ENCODE results near the gene KLHL40. TPM values are rescaled to one million over a fixed set of nuclear protein-coding genes. Genes with fewer than 3 reads are reported as not detected.

KLHL40 gene
- polyA plus RNA-seq, 1 donor (not counting 4 experiments of a cell fraction or from before 2014, with no cell fraction given) = not detected

DNA sequence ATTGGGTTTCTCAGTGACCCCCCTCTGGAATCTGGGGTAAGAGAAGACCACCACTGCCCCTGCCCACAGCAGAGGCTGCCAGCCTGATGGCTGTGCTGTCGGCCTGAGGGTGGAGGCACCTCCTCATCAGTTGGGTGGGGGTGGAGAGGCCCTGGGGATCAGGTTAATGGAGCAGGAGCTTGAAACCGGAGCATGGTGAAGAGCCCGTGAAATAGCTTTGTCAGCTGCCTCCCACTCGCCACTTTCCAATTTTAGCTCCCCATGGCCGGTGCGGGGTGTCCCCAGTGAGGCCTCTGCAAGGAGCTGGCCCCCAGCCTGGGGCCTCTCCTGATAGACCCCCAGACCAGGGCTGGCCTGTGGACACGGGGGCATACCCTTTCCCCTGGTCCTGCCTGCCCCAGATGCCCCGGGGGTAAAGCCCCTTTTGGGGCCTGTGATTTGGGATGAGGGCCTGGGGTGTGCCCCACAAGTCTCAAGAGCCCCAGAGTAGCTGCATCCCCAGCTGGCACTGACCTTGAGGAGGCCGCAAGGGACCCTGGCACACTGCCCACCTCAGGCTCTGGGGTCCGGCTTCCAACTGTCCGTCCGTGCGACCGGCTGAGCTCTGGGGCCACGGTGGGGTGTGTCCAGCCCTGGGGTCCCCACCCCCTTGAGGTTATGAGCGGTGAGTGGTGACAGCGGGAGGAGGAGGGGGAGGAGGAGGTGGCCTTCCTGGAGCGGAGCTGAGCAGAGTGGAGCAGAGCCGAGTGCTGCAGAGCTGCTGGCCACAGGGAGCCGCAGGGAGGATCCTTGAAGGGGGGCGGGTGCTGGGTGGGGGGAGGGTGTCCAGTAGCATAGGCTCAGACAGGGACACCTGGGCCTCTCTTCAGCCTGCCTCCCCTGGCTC is 17.0 kb downstream of the KLHL40 start, which contains the start of gene HHATL:
TSS of gene HHATL (minus strand) at position 733 of the 886 bp plus-strand sequence. CDS start 1,972 bp downstream, outside the sequence.
- dilution Hi-C loops (cut with MboI; ENCODE audit: extremely low pct_ligation_motif_present, low sequenced_read_pairs) = no loop called here
- H3K4me3 ChIP-seq (ENCODE audit: control insufficient read depth in 2 of 3, extremely low read depth in 1 of 3, insufficient read depth in 2 of 3, low read depth in 1 of 3, low read length in 3 of 3) = no peak within 1 kb of the TSS
- no peaks in the 10 kb centered on the region for H3K4me1 ChIP-seq (ENCODE audit: control insufficient read depth, extremely low read depth, insufficient read depth, low read length)
- H3K36me3 ChIP-seq (ENCODE audit: control insufficient read depth in 2 of 2, extremely low read depth in 1 of 2, insufficient read depth in 2 of 2, low read length in 2 of 2) = no peaks in the 10 kb centered on the region
- no peak for DNase-seq (ENCODE audit: low read depth, low spot score)
- no peak within 1 kb of the TSS for H3K9ac ChIP-seq (ENCODE audit: control insufficient read depth, extremely low read depth, insufficient read depth, low read length)
- H3K79me2 ChIP-seq (ENCODE audit: control insufficient read depth, insufficient read depth, low read length) = no peaks in the 10 kb centered on the region
- H3K9me1 ChIP-seq (ENCODE audit: control insufficient read depth, extremely low read depth, insufficient read depth, low read length) = no peaks in the 10 kb centered on the region
- H3K4me2 ChIP-seq (ENCODE audit: control insufficient read depth, extremely low read depth, insufficient read depth, low read depth, low read length) = no peak within 1 kb of the TSS
- peaks cover 6% of the 10 kb centered on the region for H3K27me3 ChIP-seq (ENCODE audit: control insufficient read depth, extremely low read depth, insufficient read depth, low read length)
- no peaks in the 10 kb centered on the region for H3K9me3 ChIP-seq (ENCODE audit: control insufficient read depth, low read depth, low read length)
- no peak within 1 kb of the TSS for H3K27ac ChIP-seq (ENCODE audit: control insufficient read depth, insufficient read depth, low read length)
- H2AFZ ChIP-seq (ENCODE audit: control insufficient read depth, low read length) = no peak within 1 kb of the TSS
- FAIRE-seq = no peak
- no peak for TF ChIP-seq EZH2 (IDR thresholded peaks at IDR 0.05; ENCODE audit: low read length)
- TF ChIP-seq, protein P1, sequence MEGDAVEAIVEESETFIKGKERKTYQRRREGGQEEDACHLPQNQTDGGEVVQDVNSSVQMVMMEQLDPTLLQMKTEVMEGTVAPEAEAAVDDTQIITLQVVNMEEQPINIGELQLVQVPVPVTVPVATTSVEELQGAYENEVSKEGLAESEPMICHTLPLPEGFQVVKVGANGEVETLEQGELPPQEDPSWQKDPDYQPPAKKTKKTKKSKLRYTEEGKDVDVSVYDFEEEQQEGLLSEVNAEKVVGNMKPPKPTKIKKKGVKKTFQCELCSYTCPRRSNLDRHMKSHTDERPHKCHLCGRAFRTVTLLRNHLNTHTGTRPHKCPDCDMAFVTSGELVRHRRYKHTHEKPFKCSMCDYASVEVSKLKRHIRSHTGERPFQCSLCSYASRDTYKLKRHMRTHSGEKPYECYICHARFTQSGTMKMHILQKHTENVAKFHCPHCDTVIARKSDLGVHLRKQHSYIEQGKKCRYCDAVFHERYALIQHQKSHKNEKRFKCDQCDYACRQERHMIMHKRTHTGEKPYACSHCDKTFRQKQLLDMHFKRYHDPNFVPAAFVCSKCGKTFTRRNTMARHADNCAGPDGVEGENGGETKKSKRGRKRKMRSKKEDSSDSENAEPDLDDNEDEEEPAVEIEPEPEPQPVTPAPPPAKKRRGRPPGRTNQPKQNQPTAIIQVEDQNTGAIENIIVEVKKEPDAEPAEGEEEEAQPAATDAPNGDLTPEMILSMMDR (optimal IDR thresholded peaks at IDR 0.05 in 1 of 3, IDR thresholded peaks at IDR 0.05 in 1 of 3, conservative IDR thresholded peaks at IDR 0.05 in 1 of 3; ENCODE audit: extremely low read depth in 1 of 3, insufficient read depth in 2 of 3, low read length in 3 of 3) = no peak
- peaks cover 4% of the 10 kb centered on the region for H4K20me1 ChIP-seq (ENCODE audit: control insufficient read depth, extremely low read depth, insufficient read depth, low read length)

- Histone ChIP-seq H4K20me1 (ENCODE audit: control insufficient read depth, extremely low read depth, insufficient read depth, low read length) (peaks cover 4% of the 10 kb centered on the region), H3K4me2 (ENCODE audit: control insufficient read depth, extremely low read depth, insufficient read depth, low read depth, low read length) (no peak overlapping the region), H3K79me2 (ENCODE audit: control insufficient read depth, insufficient read depth, low read length) (no peaks in the 10 kb centered on the region), H2AFZ (ENCODE audit: control insufficient read depth, low read length) (no peak overlapping the region), H3K27ac (ENCODE audit: control insufficient read depth, insufficient read depth, low read length) (no peak overlapping the region), H3K9me1 (ENCODE audit: control insufficient read depth, extremely low read depth, insufficient read depth, low read length) (no peaks in the 10 kb centered on the region), H3K27me3 (ENCODE audit: control insufficient read depth, extremely low read depth, insufficient read depth, low read length) (peaks cover 6% of the 10 kb centered on the region), H3K9ac (ENCODE audit: control insufficient read depth, extremely low read depth, insufficient read depth, low read length) (no peak overlapping the region), H3K9me3 (ENCODE audit: control insufficient read depth, low read depth, low read length) (no peaks in the 10 kb centered on the region), H3K4me3 (ENCODE audit: control insufficient read depth in 2 of 3, extremely low read depth in 1 of 3, insufficient read depth in 2 of 3, low read depth in 1 of 3, low read length in 3 of 3) (no peak overlapping the region), H3K4me1 (ENCODE audit: control insufficient read depth, extremely low read depth, insufficient read depth, low read length) (no peaks in the 10 kb centered on the region), H3K36me3 (ENCODE audit: control insufficient read depth in 2 of 2, extremely low read depth in 1 of 2, insufficient read depth in 2 of 2, low read length in 2 of 2) (no peaks in the 10 kb centered on the region)
- dilution Hi-C loops (cut with MboI; ENCODE audit: extremely low pct_ligation_motif_present, low sequenced_read_pairs) = no loop called here
- FAIRE-seq = no peak
- DNase-seq (ENCODE audit: low read depth, low spot score) = no peak
- no peak for TF ChIP-seq EZH2 (IDR thresholded peaks at IDR 0.05; ENCODE audit: low read length)
- TF ChIP-seq, protein P1 (optimal IDR thresholded peaks at IDR 0.05 in 1 of 3, IDR thresholded peaks at IDR 0.05 in 1 of 3, conservative IDR thresholded peaks at IDR 0.05 in 1 of 3; ENCODE audit: extremely low read depth in 1 of 3, insufficient read depth in 2 of 3, low read length in 3 of 3) = no peak
Measured at GRCh38 chr3:42702982-42703694, 17.8 kb downstream of the KLHL40 start.
